HCT116 (cell line): ENCODE results near the gene ADGRD1.

ENCODE experiments used
- CTCF ChIP-seq, 3 experiments: fragments of 200-600 bp in 1 of 3; sonication (generic) in 1 of 3; IDR thresholded peaks in 2 of 3; conservative IDR thresholded peaks in 1 of 3; 2 replicates each; pipeline ENCODE4 v1.5.1; 2012 to 2017; ENCODE audit warnings: low read depth in 2 of 3, low read length in 2 of 3, antibody characterized with exemption in 1 of 3, borderline replicate concordance in 1 of 3, control low read depth in 1 of 3, mild to moderate bottlenecking in 1 of 3, mixed read lengths in 1 of 3, mixed run types in 1 of 3, moderate library complexity in 1 of 3; ENCODE audit not compliant: insufficient read depth in 1 of 3
- EZH2 ChIP-seq: fragments of 200-600 bp; sonication (generic); IDR thresholded peaks from 2 replicates; pipeline ENCODE4 v1.6.1; 2017; ENCODE audit warnings: antibody characterized with exemption, mixed run types
- YY1 ChIP-seq: IDR thresholded peaks from 2 replicates; pipeline ENCODE4 v1.6.1; 2011; ENCODE audit warnings: low read length, low read depth, moderate library complexity, mild to moderate bottlenecking; ENCODE audit not compliant: insufficient replicate concordance; ENCODE audit errors: extremely low read depth

GRCh38 chr12:130938186-130938585, 15.5 kb upstream of the ADGRD1 start:
- TF ChIP-seq CTCF (IDR thresholded peaks at IDR 0.05 in 2 of 3, conservative IDR thresholded peaks at IDR 0.05 in 1 of 3; ENCODE audit: borderline replicate concordance in 1 of 3, insufficient read depth in 1 of 3, low read depth in 2 of 3, low read length in 2 of 3) (no peak; a peak in 1 of 6 replicates), EZH2 (no peak), YY1 (no peak)
